ENCODE data around the gene CMC2.

CMC2 gene

DNA sequence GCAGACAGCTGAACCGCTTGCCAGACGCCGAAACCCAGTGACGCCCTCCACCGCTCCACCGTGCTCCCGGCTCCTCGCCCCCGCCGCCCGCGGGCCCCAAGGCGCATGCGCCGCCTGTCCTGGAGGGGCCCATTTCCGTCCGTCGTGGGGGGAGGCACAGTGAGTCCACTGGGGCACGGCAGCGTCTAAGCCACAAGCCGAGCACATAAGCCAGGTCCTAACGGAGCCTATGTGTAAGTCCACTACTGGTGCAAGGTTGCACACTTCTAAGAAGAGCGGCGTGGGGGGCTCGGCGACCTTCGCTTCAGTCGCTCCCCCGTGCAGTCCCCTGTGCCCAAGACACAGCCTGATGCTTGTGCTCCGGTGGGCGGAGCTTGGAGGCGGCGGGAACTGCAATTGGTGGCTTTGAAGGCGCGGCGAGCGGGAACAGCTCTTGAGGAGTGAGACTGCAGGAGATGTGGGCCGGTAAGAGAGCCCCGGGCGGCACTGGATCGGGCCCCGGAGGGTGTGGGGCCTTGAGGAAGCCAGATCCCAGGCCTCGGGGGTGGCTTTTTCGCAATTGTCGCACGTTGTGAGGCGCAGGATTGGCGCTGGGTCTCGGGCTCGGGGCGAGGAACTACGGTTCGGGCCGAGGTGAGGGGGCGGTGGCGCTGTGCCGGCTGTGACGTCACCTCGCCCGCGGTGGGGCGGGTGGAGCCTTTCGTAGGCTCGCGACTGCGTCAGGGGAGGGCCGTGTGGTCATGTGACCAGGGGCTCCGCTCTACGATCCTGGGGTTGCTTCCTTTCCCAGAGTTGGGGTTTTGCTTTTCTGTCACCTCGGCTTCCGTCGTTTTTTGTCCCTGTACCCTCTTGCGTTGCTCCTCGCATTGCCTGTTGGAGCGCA lies at the start of gene CMC2, which contains the start of gene CENPN:
Gene CMC2, minus strand, starts transcription at position 73 of the 883 bp plus-strand sequence. CDS start 9,491 bp downstream, outside the sequence.
Gene CENPN, plus strand, starts transcription at position 402 of the 883 bp plus-strand sequence. CDS start 4,726 bp downstream, outside the sequence.
- FAIRE-seq: no peak

DNA sequence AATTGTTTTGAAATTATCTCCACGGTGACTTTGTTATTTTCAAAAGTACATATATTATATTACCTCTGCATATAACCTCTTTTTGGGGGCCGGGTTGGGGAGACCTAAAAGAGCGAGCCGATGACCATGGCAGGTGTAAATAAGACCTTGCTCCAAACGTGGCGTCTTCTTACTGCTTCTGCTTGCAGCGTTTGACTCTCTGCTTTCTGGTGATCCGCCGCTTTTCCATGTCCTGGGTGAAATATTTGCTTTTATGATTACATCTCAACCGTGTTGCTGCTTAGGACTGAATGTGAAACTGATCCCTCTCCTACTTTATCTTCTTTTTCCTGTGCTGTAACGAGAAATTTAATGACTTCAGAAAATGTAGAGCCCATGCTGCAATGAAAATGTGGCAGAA lies 47.1 kb upstream of the CMC2 start:
- FAIRE-seq: no peak

DNA sequence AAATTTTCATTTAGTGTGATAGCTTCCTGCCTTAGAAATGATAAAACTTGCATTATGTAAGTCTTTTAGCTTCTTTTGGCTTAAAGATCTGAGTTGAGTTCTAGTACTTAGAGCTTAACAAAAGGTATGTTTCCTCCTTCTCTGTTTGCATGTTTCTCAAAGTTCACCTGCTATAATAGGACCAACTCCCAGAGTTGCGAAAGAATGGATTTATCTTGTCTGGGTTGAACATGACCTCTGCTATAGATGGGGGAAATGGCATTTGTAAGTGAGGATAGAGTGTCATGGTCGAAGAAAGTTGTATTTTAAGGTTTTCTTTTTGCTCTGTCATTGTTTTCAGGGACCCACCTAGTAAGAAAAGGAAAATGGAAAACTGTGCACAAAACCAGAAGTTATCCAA lies 36.1 kb upstream of the CMC2 start:
- FAIRE-seq: no peak

DNA sequence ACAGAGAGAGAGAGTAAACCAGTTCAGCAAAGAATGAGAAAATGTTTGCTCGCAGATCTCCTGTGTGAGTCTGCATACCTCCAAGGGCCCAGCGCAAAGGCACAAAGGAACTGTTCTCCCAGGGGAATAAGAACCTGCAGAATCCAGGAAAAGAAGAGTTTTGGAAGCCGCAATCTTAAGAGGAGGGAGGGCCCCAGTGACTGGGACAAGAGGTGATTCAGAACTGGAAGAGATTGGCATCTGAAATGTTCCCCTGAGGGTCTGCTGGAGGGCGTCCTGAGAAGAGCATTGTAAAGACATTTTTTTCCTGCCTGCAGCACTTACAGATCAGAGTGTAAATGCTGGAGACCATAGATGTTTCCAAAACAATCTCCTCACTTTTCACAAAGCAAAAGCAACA lies 35.0 kb upstream of the CMC2 start:
- FAIRE-seq: no peak

DNA sequence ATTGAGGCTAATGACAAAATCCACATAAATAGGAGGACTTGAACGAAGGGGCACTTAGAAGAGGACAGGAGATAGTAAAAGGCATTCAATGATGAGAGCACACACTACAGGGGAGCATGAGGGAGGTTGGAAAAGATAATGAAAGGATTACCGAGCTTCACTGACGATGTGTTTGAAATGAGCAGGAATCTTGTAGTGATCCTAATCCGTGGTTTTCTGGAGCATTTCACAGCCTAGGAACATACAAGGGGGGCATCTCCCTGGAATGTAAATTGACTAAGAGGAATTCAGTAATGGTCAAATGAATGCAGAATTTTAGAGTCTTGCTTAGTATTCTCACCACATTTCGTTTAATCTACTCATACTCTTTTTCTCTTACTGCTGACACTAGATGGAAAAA lies 34.2 kb upstream of the CMC2 start:
- FAIRE-seq: no peak

DNA sequence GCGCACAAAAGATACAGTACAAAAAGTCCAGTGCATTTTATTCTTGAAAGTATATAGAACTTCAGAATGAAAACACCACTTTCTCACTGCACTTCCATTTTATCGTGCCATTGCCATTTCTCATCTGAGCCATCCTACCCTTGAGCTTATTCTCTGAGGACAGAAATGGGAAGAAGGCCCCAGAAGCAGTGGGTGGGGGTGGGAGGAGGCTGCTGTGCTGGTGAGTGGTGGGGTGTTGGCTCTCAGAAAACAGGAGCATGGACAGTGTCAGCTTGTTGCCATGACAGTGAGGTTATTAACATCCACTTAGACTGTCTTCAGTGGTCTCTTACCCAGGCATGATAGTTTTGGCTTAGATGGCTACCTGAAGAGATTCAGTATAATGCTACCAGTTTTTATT lies 33.4 kb upstream of the CMC2 start:
- no peak for FAIRE-seq

DNA sequence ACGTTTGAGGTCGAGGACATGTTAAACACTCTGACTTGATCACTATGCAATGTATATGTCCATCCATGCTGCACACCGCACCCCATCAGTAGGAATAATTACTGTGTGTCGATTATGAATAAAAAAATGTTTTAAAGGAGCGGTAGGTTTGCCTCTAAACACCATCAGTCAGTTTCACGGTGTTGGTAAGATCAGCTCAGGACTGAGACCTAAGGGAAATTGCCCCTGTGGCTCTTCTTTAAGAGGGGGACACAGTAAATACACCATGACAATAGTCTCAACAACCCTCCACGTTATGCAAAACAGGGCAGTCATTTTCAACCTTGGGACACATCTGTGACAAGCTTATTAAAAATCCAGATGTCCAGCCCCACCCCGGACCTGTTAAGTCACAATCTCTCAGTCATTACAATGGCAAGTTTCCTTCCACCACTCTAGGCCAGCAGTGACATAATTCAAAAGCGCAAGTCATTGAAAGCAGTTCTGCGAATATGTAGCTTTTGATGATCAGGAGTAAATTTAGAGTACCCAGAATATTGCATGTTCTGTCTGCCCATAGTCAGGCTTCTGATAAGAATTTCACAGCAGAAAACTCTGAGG lies 30.2 kb upstream of the CMC2 start:
- no peak for FAIRE-seq

DNA sequence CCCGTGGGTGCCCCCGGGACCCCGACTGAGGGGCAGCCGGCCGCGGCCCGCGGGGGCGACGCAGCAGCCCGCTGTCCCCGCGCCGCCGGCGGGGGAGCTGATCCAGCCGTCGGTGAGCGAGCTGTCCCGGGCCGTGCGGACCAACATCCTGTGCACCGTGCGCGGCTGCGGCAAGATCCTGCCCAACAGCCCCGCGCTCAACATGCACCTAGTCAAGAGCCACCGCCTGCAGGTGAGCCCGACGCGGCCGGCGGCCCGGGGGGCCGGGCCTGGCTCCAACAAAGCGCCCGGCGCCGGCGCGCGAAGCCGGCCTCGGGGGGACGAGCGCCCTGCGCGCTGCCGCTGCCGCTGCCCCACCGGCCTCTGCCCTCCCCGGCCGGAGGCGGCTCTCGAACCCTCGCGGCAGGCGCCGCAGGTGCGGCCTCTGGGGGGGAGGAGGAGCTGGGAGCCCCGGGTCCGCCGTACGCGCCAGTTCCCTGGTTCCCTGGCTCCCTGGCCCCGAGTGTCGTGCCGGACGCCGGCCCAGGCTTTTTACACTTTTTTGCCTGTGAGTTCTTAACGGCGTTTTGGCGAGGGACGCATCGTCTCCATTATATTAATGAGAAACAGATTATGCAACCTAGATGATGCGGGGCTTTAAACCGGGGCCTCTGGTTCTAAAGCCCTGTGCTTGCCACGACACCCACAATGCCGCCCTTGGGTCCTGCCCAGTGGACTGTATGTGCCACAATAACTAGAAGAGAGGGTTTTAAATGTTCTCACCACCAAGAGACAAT lies 29.5 kb upstream of the CMC2 start:
- FAIRE-seq: no peak

DNA sequence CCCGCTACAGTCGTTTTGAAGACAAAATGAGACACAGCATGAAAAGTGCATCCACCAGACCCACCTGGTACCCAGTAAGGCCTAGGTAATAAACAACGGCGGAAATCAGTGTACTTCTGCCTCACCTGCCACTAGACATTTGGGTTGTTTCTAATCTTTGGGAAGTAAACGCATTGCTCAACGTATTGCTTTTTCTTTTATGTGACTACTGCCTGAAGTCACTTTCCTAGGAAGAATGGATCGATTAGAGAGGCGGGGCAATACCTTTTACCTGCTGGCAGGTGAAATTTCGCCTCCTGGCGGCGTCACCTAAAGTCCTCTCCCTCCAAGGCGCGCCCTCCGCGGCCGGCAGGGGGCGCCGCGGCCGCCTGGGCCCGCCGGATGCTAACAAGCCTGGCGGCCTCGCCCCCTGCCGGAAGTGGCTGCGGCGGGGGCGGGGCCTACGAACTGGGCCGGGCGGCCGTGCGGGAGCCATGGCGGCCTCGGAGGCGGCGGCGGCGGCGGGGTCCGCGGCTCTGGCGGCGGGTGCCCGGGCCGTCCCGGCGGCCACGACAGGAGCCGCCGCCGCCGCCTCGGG lies 28.8 kb upstream of the CMC2 start, which contains the start of gene ATMIN:
Gene ATMIN, plus strand, starts transcription at position 445 of the 577 bp plus-strand sequence. Its CDS starts 29 bp downstream, at position 474.
- no peak for FAIRE-seq

DNA sequence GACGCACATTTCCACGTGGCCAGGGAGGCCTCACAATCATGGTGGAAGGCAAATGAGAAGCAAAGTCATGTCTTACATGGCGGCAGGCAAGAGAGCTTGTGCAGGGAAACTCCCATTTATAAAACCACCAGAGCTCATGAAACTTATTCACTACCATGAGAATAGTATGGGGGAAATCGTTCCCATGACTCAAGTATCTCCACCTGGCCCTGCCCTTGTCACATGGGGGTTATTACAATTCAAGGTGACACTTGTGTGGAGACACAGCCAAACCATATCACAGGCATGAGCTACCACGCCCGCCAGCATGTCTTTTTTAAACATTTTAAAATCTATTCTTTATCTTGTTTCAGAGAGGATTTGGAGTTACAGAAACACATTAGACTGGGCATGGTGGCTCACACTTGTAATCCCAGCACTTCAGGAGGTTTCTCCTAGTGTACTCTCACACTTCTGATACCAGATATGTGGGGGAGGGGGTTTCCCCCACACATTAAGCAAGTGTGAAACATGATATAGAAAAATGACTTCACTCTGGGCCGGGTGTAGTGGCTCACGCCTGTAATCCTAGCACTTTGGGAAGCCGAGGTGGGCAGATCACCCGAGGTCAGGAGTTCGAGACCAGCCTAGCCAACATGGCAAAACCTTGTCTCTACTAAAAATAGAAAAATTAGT lies 23.4 kb upstream of the CMC2 start:
- FAIRE-seq: no peak

DNA sequence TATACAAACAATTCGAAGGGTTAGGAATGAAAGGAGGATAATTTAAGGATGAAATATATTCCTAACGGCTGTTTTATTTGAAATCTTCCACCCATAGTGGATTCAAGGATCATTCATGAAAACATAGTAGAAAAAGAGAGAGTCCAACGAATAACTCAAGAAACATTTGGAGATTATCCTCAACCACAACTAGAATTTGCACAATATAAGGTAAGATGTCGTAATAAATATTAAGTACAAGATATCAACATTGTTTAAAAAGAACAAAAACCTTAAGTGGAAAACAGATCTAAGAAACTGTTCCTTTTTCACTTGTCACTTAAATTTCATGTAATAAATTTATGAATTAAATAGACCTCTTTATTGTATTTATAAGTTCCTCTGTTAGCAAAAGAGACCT lies 19.7 kb upstream of the CMC2 start:
- FAIRE-seq: no peak

DNA sequence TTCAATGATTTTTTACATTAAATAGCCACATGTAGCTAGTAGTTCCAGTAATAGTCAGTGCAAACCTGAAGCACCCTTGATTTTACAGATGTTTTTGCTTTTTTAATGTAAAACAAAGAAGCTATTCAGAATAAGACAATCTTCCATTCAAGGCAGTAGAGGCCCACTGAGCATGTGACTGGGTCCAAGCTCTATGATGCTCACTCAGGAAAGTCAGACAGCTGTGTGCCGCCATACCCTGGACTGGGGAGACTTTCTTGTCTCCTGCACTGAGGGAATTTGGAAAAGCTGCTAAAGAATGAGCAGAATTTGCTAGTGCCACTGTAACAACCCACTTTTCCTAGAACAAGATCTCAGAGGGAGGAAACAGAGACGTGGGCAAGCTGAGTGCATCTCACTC lies 11.8 kb upstream of the CMC2 start:
- no peak for FAIRE-seq

DNA sequence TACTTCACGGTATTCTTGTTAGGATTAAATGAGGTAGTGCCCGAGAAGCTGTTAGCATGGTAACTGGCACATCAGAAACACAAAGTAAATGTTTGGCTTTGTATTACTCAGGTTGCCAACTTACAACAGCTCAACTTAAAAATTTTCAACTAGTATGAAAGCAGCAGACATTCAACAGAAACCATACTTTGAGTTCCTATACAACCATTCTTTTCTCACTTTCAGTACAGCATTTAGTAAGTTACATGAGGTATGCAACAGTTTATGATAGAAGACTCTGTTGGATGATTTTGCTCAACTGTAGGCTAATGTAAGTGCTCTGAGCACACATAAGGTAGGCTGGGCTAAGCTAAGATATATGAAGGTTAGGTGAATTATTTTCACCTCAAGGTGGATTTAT lies 8.0 kb upstream of the CMC2 start:
- no peak for FAIRE-seq

DNA sequence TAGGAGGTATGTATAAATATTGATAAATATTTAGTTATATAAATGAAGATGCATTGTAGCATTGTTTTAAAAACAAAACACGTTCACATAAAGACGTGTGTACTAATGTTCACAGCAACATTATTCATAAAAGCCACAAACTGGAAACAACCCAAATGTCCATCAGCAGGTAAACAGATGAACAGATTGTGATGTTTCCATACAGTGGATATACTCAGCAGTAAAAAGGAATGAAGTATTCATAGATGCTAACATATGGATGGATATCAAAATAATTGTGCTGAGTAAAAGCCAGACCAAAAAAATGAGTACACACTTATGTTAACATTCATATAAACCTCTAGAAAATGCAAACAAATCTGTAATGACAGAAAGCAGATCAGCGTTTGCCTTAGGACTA lies 6.3 kb upstream of the CMC2 start:
- no peak for FAIRE-seq

DNA sequence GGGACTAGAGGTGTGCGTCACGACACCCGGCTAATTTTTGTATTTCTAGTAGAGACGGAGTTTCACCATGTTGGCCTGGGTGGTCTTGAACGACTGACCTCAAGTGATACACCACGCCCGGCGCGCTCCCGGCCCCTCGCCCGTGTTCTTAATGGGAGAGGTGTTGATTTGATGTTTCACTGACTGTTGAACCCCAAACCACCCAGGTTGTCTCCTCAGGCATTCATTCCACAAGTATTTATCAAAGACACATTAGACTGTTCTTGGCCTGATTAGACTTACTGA lies 1.8 kb upstream of the CMC2 start:
- FAIRE-seq: no peak

DNA sequence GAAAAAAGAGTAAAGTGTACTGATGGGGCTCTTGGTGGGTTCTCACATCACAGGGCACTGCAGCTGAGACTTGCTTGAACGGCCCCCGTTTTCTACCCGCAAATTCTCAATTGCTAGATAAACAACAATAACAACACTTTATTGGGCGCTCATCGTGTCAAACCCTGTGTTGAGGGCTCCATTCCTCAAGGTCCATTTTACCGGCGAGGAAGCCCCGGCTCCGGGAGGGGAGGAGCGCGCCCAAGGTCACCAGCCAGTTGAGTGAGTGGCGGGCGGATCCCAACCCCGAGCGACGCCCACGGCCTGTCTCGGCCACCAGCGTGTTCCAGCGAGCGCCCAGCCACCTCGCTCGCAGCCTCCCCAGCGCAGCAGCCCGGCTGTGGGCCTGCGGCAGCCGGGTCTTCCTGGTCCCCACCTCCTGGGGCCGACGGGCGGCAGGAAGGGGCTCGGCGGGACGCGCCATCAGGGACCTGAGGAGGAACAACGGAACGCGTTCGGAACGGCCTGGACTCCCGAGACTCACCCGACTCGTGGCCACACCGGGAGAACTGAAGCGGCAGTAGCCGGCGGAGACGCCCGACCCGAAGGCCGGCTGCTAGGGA lies 373 bp downstream of the CMC2 start:
- no peak for FAIRE-seq

DNA sequence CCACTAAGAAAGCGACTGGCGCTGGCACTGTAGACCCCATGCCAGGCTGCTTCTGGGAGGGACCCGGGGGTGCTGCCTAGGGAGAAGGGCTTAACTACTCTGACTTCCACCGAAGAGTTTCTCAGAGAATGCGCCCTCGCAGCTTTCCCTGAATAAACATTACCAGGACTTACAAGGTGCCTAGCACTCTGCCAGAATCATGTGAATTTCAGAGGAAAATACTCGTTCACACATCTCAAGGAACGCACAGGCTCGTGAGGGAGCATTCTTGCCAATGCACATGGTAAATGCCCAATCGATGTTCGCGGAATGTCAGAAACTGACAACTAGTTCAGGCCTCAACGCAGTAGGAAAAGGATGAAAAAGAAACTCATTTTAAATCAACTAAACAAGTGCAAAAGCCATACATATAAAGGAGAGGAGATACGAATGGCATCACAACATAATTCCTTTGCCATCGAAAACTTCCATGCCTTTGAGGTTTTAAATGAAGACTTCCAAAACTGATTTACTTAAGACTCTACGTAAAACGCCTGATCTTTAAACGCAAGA lies 999 bp downstream of the CMC2 start:
- no peak for FAIRE-seq

DNA sequence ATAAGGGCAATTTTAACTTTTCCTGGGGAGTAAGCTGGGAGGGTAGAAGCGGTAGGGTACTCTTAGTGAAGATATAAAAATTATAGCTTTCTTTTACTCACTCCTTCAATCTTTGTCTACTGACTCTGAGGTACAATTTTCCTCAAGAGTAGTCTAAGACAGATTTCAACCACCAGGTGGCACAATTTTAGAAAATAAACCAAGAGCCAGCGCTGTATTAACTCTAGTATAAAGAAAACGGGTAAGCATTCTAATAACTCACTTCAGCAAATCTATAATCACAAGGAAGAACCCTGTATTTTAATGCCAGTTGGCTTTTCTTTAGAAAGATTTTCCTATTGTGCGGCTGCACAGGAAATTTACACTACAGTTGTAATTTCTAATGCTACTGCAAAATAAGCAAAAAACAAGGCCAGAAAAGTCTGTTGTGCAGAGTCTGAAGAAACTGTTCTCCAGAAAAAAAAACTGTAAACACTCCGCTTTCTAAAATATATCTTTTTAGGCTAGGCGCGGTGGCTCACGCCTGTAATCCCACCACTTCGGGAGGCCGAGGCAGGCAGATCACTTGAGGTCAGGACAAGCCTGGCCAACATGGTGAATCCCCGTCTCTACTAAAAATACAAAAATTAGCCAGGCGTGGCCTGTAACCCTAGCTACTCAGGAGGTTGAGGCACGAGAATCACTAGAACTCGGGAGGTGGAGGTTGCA lies 1.9 kb downstream of the CMC2 start:
- no peak for FAIRE-seq

DNA sequence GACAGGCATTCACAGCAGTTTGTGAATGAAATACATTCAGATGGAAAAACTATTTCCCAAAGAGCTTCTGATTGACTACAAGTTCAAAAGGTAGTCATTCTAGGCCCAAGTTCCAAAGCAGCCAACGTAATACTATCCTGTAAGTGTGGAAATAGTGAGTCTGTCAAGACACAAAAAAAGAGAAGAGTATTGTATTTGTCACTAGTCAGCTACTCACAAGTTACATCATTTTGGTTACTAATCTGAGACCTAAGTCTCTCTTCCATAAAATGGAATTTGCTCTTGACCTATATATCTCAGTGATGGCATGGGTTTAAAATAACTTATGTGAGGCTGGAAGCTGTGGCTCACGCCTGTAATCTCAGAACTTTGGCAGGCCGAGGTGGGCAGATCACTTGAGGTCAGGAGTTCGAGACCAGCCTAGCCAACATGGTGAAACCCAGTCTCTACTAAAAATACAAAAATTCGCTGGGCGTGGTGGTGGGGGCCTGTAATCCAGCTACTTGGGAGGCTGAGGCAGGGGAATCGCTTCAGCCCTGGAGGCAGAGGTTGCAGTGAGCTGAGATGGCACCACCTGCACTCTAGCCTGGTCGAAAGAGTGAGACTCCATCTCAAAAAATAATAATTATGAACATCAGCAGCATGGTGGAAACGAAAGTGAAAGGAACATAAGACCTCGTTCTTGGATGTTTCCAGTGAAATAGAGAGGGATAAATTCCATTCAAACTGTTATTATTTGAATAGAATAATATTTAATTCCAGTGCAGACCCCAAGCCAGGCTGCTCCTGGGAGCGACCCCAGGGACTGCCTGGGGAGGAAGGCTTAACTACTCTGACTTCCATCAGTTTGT lies 2.9 kb downstream of the CMC2 start:
- no peak for FAIRE-seq

DNA sequence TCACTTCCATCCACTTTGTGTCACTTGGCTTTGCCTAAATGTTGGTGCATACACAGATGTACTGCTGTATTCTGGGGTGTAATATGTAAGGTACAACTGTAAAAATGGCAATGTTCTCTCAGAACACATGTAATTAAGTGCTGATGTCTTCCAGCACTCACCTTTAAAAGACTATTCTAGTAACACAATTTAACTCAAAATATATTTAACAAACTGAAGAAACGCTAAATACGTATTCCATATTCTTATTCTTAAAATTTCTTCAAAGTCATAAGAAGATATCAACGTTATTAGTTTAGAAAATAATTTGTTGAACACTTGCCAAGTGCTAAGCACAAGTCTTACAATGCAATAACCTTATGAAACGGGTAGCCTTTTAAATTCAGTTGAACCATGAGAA lies 3.6 kb downstream of the CMC2 start:
- no peak for FAIRE-seq

All from colon (tissue), 2 donors.